ENCODE data around the gene RDH13. TPM values are rescaled to one million over a fixed set of nuclear protein-coding genes. Genes with fewer than 3 reads are reported as not detected.
A peak's percentile ranks its signal among the peaks of the same experiment; 100 is the strongest.

RDH13 gene
- total RNA-seq, 1 experiment from 2014 or later: 5.3 TPM

DNA sequence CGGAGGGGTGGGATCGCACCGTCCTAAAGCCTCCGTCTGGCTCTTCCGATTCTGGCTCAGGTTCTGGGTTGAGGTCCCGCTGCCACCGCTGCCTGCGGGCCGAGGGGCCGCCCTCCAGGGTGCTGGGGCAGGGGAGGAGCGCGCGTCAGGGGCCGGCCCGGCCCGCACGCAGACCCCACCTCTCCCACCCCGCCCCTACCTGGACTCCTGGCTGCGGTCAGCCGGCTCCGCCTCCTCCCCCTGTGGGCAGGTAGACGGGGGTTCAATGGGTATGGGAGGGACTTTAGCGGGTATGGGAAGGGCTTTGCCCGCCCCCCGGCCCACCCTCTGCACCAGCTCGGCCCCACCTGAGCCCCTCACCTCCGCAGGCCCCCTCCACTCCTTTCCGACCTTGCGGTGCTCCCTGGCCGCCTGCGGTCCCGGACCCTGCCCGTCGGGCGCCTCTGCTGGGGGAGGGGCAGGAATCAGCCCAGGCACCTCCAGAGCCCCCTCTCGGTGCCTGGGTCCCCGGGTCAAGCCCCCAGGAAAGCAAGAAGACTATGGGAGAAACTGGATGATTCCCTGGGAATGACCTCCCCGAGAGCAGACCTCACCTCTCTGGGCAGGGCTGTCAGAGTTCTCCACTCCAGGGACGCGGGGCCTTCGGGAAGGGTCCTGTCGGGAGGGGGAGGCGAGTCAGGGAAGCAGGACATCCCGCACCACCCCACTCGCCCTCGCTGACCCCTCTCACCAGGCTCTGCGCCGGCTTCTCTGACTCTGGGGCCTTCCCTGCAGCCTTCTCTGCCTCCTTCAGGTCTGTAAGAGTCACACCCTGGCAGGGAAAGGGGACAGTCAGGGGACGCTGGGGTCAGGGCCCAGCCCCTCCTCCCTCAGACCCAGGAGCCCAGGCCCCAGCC lies 29.7 kb upstream of the RDH13 start:
- DNase-seq (ENCODE audit: low read depth): no peak

- DNase-seq (ENCODE audit: low read depth): no peak
Observed at GRCh38 chr19:55091955-55092354, 29.0 kb upstream of the RDH13 start.

- no peak for DNase-seq (ENCODE audit: low read depth)
Observed at GRCh38 chr19:55091126-55091910, 28.4 kb upstream of the RDH13 start.

- no peak for DNase-seq (ENCODE audit: low read depth)
Observed at GRCh38 chr19:55090564-55090963, 27.6 kb upstream of the RDH13 start.

DNA sequence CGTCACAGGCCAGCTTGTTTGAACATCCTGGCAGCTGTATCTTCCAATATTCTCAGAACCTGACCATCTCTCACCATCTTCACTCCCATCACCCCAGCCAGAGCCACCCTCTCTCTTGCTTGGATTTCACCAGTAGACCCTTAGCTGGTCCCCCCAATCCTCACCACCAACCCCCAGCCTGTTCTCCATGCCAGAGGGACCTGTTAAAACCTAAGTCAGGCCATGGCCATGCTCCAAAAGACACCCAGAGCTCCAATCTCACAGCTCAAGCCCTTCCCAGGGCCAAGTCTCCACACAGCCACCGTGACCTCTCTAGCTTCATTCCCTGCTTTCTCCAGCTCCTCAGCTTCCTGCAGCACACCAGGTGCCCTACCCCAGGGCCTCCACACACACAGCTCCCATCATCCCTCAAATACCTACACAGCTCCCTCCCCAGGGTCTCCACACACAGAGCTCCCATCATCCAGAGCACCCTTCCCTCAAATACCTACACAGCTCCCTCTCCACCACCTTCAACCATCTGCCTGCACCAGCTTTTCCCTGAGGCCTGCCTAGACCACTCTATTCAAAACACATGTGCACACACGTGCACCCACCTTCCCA lies 26.5 kb upstream of the RDH13 start:
- DNase-seq (ENCODE audit: low read depth): no peak

- peak; percentile 71 for DNase-seq (ENCODE audit: low read depth)
Observed at GRCh38 chr19:55088543-55089341, 25.8 kb upstream of the RDH13 start.

GRCh38 chr19:55088021-55088451 lies 25.1 kb upstream of the RDH13 start:
- no peak for DNase-seq (ENCODE audit: low read depth)

- DNase-seq (ENCODE audit: low read depth): no peak
Observed at GRCh38 chr19:55087542-55087901, 24.6 kb upstream of the RDH13 start.

DNA sequence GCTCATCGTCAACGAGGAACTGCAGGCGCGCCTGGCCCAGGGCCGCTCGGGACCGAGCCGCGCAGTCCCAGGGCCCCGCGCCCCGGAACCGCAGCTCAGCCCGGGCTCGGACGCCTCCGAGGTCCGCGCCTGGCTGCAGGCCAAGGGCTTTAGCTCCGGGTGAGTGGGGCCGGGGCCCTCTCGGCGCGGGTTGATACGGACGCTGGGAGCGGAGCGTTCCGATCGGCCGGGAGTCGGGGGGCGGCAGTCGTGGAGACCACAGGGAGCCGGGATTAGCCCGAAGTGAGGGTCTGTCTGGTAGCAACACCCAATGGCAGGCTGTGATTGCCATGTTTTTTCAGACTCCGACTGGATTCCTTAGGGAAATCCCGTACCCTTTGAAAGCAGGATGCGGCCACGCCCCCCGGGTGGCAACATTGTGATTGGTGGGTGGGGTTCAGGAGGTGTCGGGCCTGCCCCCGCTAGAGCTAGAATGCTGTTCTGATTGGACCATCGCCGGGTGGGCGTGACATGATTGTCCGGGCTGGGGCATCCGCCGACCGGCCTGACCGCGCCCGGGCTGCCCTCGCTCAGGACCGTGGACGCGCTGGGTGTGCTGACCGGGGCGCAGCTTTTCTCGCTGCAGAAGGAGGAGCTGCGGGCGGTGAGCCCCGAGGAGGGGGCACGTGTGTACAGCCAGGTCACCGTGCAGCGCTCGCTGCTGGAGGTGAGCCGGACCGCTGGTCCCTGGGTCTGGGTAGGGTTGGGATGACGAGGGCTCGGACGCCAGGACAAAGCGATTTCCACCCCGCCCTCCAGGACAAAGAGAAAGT lies 24.0 kb upstream of the RDH13 start:
- DNase-seq (ENCODE audit: low read depth): peak; percentile 95

DNA sequence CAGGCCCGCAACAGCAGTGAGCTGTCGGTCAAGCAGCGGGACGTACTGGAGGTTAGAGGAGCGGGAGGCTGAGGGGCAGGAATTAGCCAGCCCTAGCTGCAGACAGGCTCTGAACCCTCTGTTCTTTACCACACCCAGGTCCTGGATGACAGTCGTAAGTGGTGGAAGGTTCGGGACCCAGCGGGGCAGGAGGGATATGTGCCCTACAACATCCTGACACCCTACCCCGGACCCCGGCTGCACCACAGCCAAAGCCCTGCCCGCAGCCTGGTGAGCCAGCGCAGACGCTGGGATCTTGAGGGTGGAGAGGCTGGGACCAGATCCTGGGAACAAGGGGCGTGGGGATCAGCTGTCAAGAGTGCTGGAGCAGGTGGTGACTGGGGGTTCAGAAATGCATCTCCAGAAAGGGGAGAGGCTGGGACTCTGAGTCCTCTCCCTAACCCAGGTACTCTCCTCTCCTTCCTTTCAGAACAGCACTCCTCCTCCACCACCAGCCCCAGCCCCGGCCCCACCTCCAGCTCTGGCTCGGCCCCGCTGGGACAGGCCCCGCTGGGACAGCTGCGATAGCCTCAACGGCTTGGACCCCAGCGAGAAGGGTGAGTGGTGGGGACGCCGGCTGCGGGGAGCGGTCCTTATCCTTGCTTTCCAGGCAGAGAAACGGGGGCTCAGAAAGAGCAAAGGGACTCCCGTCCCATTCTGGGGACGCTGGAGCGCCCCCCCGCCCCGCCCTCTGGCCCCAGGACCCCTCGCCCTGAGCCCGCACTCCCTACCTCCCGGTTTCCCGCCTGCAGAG lies 23.2 kb upstream of the RDH13 start:
- DNase-seq (ENCODE audit: low read depth): no peak

DNA sequence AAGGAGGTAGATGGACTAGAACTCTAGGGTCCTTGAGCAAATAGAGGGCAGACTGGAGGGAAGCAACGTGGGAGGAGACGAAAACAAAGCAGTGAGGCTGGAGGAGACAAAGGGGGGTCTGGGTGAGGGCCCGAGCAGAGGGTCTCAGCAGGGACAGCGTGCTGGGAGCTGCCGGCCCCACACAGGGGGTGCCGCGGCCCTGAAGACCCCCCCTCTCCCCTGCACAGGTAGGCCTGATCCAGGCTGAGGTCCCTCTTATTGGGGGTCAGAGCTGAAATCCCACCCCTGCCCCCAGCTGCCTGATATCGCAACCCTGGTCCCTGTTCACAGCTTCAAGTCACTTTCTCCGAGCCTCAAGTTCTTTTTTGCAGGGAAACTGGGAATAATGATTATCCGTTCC lies 21.5 kb upstream of the RDH13 start:
- DNase-seq (ENCODE audit: low read depth): no peak

GRCh38 chr19:55083004-55083850 lies 20.3 kb upstream of the RDH13 start:
- DNase-seq (ENCODE audit: low read depth): no peak

DNA sequence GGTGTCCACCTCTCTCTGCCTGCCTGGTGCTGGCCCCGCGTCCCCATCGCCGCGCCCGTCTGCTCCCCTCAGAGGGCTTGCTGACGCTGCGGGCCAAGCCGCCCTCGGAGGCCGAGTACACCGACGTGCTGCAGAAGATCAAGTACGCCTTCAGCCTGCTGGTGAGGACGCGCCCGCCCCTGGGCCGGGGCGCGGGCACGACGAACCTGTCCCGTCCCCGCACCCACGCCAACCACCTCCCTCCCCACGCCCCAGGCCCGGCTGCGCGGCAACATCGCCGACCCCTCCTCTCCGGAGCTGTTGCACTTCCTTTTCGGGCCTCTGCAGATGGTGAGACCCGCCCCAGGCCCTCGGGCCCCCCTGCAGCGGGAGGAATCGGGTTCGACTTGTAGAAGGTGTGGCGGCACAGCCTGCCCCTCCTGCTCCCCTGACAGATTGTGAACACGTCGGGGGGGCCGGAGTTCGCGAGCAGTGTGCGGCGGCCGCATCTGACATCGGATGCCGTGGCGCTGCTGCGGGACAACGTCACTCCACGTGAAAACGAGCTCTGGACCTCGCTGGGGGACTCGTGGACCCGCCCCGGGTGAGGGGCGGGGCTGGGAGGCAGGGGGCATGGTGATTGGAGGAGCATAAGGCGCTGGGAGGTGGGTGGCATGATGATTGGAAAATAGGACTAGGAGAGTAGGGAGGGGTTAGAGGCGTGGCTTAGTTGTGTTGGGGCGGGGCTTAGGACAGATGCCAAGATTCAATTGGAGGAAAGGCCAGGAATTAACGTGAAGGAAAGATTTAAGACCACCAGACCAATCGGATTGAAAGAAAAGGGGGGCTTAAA lies 19.3 kb upstream of the RDH13 start:
- DNase-seq (ENCODE audit: low read depth): no peak

DNA sequence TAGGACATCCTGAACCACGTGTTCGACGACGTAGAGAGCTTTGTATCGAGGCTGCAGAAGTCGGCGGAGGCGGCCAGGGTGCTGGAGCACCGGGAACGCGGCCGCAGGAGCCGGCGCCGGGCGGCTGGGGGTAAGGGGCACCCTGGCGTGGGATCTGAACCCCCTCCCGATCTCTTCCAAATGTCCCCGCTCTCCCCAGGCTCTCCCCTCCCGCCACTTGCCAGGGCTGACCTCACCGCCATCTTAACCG lies 18.7 kb upstream of the RDH13 start:
- DNase-seq (ENCODE audit: low read depth): no peak

GRCh38 chr19:55080968-55081769 lies 18.2 kb upstream of the RDH13 start:
- DNase-seq (ENCODE audit: low read depth): peak; percentile 32

DNA sequence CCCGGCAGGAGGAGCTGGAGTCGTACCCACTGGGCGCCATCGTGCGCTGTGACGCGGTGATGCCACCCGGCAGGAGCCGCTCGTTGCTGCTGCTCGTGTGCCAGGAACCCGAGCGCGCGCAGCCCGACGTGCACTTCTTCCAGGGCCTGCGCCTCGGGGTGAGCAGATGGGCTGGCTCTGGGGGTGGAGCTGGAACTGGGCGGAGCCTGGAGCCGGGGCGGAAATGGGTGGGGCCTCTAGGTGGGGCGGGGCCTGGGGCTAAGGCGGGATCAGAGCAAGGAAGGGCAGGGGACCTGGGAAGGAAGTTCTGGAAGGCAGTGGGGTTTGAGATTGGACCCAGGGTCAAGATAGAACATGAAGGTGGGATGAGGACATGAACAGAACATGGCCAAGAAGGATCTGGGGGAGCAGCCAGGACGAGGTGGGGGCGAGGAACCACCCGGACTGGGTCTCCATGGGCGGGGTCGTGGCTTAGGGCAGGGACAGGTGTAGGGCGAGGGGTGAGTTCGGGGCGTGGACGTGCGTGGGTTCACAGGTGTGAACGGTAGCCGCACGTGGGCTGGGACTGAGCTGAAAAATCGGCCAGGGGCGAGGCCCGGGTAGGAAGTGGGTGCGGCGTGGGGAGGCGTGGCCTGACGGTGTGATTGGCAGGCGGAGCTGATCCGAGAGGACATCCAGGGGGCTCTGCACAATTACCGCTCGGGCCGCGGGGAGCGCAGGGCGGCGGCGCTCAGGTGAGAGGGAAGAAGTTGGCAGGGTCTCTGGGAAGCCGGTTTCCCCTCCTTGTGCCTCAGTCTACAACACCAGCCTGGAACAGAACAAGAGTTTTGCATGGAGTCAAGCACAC lies 17.4 kb upstream of the RDH13 start:
- DNase-seq (ENCODE audit: low read depth): peak; percentile 59

Measured in M059J (cell line).